ENCODE data around the gene ACSF3.

ACSF3 gene

DNA sequence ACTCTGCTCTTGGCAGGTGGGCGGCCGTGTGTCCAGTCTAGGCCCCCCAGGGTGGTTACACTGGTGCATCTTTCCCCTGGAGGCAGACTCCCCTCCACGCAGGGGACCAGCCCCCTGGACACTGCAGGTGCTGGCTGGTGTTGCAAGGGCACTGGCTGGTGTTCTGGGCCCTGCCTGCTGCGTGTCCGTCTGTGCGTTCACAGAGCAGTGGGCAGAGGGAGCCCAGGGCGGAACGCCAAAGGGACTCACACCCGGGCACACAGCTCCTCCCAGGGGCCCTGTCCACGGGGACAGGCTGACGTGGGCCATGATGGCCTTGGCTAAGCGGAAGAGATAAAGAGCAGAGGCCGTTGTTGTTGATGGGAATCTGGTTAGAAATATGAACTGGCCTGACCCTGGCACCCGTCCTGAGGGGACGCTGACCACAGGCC, 27.3 kb downstream of the ACSF3 start:
- Histone ChIP-seq H2BK5ac (ENCODE audit: low read depth, low read length, poor library complexity) (no peak overlapping the region), H3K9ac (ENCODE audit: low read length) (no peak overlapping the region), H2AK5ac (ENCODE audit: low read length) (no peak overlapping the region), H3K36me3 (ENCODE audit: control insufficient read depth in 1 of 2, insufficient read depth in 2 of 2, low read length in 2 of 2) (peaks cover 49 to 71% of the 10 kb centered on the region in 2 experiments), H3K23ac (ENCODE audit: low read length) (no peak overlapping the region), H3K4me2 (ENCODE audit: low read length) (no peak overlapping the region), H3K4ac (ENCODE audit: low read depth, low read length) (no peak overlapping the region), H3K27me3 (ENCODE audit: insufficient read depth, low read length) (no peaks in the 10 kb centered on the region), H3K4me3 (ENCODE audit: low read depth, low read length) (no peak overlapping the region), H3K9me3 (ENCODE audit: insufficient read depth, low read depth, low read length) (peaks cover 7% of the 10 kb centered on the region), H3K18ac (ENCODE audit: low read length) (no peak overlapping the region), H4K12ac (ENCODE audit: low read depth, low read length) (no peak overlapping the region), H4K8ac (ENCODE audit: low read depth, low read length) (no peak overlapping the region), H4K91ac (ENCODE audit: low read depth, low read length) (no peak overlapping the region), H3K27ac (ENCODE audit: low read depth, low read length) (no peak overlapping the region), H3K4me1 (ENCODE audit: control insufficient read depth in 1 of 2, insufficient read depth in 2 of 2, low read length in 2 of 2) (no peaks in the 10 kb centered on the region), H2BK120ac (ENCODE audit: insufficient read depth, low read length, poor library complexity) (no peak overlapping the region), H3K14ac (ENCODE audit: low read length) (no peak overlapping the region), H2BK12ac (ENCODE audit: low read length) (no peak overlapping the region), H2AFZ (ENCODE audit: insufficient read depth, low read length, poor library complexity) (no peak overlapping the region), H3K79me2 (ENCODE audit: control insufficient read depth, insufficient read depth, low read length, poor library complexity) (no peaks in the 10 kb centered on the region), H3K79me1 (ENCODE audit: low read length) (no peaks in the 10 kb centered on the region)
- no peak for DNase-seq
- no CpG with 5 or more reads among the region's 15 CpGs for WGBS (ENCODE audit: extremely low coverage, insufficient coverage, insufficient read length)

- no peak overlapping the region for H3K27ac ChIP-seq (ENCODE audit: low read depth, low read length)
- no peak overlapping the region for H2BK120ac ChIP-seq (ENCODE audit: insufficient read depth, low read length, poor library complexity)
- H3K23ac ChIP-seq (ENCODE audit: low read length) = no peak overlapping the region
- no peaks in the 10 kb centered on the region for H3K4me1 ChIP-seq (ENCODE audit: control insufficient read depth in 1 of 2, insufficient read depth in 2 of 2, low read length in 2 of 2)
- H4K91ac ChIP-seq (ENCODE audit: low read depth, low read length) = no peak overlapping the region
- no peak overlapping the region for H2BK5ac ChIP-seq (ENCODE audit: low read depth, low read length, poor library complexity)
- DNase-seq = no peak
- no peaks in the 10 kb centered on the region for H3K27me3 ChIP-seq (ENCODE audit: insufficient read depth, low read length)
- peaks cover 49 to 62% of the 10 kb centered on the region in 2 experiments for H3K36me3 ChIP-seq (ENCODE audit: control insufficient read depth in 1 of 2, insufficient read depth in 2 of 2, low read length in 2 of 2)
- peaks cover 7% of the 10 kb centered on the region for H3K9me3 ChIP-seq (ENCODE audit: insufficient read depth, low read depth, low read length)
- H3K79me1 ChIP-seq (ENCODE audit: low read length) = no peaks in the 10 kb centered on the region
- no peak overlapping the region for H2BK12ac ChIP-seq (ENCODE audit: low read length)
- H3K4me2 ChIP-seq (ENCODE audit: low read length) = no peak overlapping the region
- WGBS (ENCODE audit: extremely low coverage, insufficient coverage, insufficient read length) = no CpG with 5 or more reads among the region's 24 CpGs
- no peak overlapping the region for H2AK5ac ChIP-seq (ENCODE audit: low read length)
- H3K4me3 ChIP-seq (ENCODE audit: low read depth, low read length) = no peak overlapping the region
- no peaks in the 10 kb centered on the region for H3K79me2 ChIP-seq (ENCODE audit: control insufficient read depth, insufficient read depth, low read length, poor library complexity)
- H3K18ac ChIP-seq (ENCODE audit: low read length) = no peak overlapping the region
- no peak overlapping the region for H4K12ac ChIP-seq (ENCODE audit: low read depth, low read length)
- no peak overlapping the region for H4K8ac ChIP-seq (ENCODE audit: low read depth, low read length)
- no peak overlapping the region for H2AFZ ChIP-seq (ENCODE audit: insufficient read depth, low read length, poor library complexity)
- H3K4ac ChIP-seq (ENCODE audit: low read depth, low read length) = no peak overlapping the region
- H3K9ac ChIP-seq (ENCODE audit: low read length) = no peak overlapping the region
- H3K14ac ChIP-seq (ENCODE audit: low read length) = no peak overlapping the region
Measured at GRCh38 chr16:89121691-89122321, 28.2 kb downstream of the ACSF3 start.

DNA sequence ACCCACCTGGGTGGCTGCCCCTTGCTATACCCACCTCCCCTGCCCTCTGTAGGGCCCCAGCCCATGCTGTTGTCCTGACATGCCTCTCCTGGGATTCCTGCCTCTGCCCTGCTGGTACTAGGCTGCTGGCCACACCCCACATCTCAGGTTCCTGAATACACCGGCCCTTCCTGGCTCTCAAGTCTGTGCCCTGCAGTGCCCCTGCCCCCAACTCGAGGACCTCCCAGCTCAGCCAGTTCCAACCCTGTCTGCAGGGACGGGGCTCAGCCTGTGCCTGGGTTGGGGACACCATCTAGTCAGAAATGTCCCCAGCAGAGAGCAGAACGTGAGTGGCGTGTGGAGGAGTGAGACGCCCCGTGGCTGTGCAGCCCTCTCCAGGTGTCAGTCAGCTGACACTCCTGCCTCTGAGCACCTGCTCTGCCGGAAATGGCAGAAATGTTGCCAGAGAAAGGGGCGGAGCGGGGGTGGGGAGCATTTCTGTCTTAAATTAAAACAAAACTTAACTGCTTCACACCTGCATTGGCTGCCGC, 28.7 kb downstream of the ACSF3 start:
- Histone ChIP-seq H3K9me3 (ENCODE audit: insufficient read depth, low read depth, low read length) (peaks cover 7% of the 10 kb centered on the region), H3K79me2 (ENCODE audit: control insufficient read depth, insufficient read depth, low read length, poor library complexity) (no peaks in the 10 kb centered on the region), H3K18ac (ENCODE audit: low read length) (no peak overlapping the region), H3K4me3 (ENCODE audit: low read depth, low read length) (no peak overlapping the region), H4K12ac (ENCODE audit: low read depth, low read length) (no peak overlapping the region), H3K4me1 (ENCODE audit: control insufficient read depth in 1 of 2, insufficient read depth in 2 of 2, low read length in 2 of 2) (no peaks in the 10 kb centered on the region), H3K14ac (ENCODE audit: low read length) (no peak overlapping the region), H2AFZ (ENCODE audit: insufficient read depth, low read length, poor library complexity) (no peak overlapping the region), H4K8ac (ENCODE audit: low read depth, low read length) (no peak overlapping the region), H2AK5ac (ENCODE audit: low read length) (no peak overlapping the region), H4K91ac (ENCODE audit: low read depth, low read length) (no peak overlapping the region), H3K27me3 (ENCODE audit: insufficient read depth, low read length) (no peaks in the 10 kb centered on the region), H2BK120ac (ENCODE audit: insufficient read depth, low read length, poor library complexity) (no peak overlapping the region), H3K79me1 (ENCODE audit: low read length) (no peaks in the 10 kb centered on the region), H3K9ac (ENCODE audit: low read length) (no peak overlapping the region), H3K36me3 (ENCODE audit: control insufficient read depth in 1 of 2, insufficient read depth in 2 of 2, low read length in 2 of 2) (peaks cover 43 to 57% of the 10 kb centered on the region in 2 experiments), H3K27ac (ENCODE audit: low read depth, low read length) (no peak overlapping the region), H2BK5ac (ENCODE audit: low read depth, low read length, poor library complexity) (no peak overlapping the region), H3K23ac (ENCODE audit: low read length) (no peak overlapping the region), H2BK12ac (ENCODE audit: low read length) (no peak overlapping the region), H3K4ac (ENCODE audit: low read depth, low read length) (no peak overlapping the region), H3K4me2 (ENCODE audit: low read length) (peak overlapping the region; percentile 4)
- WGBS (ENCODE audit: extremely low coverage, insufficient coverage, insufficient read length) = no CpG with 5 or more reads among the region's 11 CpGs
- no peak for DNase-seq

- no peak overlapping the region for H3K9ac ChIP-seq (ENCODE audit: low read length)
- H3K27me3 ChIP-seq (ENCODE audit: insufficient read depth, low read length) = no peaks in the 10 kb centered on the region
- WGBS (ENCODE audit: extremely low coverage, insufficient coverage, insufficient read length) = no CpG with 5 or more reads among the region's 25 CpGs
Measured at GRCh38 chr16:89123001-89123830, 29.6 kb downstream of the ACSF3 start.

More at GRCh38 chr16:89123001-89123830, 29.6 kb downstream of the ACSF3 start:
- Histone ChIP-seq H3K9me3 (ENCODE audit: insufficient read depth, low read depth, low read length) (peaks cover 7% of the 10 kb centered on the region), H3K23ac (ENCODE audit: low read length) (no peak overlapping the region), H3K27ac (ENCODE audit: low read depth, low read length) (no peak overlapping the region), H3K4me3 (ENCODE audit: low read depth, low read length) (no peak overlapping the region), H3K4me2 (ENCODE audit: low read length) (no peak overlapping the region), H3K36me3 (ENCODE audit: control insufficient read depth in 1 of 2, insufficient read depth in 2 of 2, low read length in 2 of 2) (peaks cover 36 to 50% of the 10 kb centered on the region in 2 experiments), H3K18ac (ENCODE audit: low read length) (no peak overlapping the region), H3K4ac (ENCODE audit: low read depth, low read length) (no peak overlapping the region), H2BK120ac (ENCODE audit: insufficient read depth, low read length, poor library complexity) (no peak overlapping the region), H4K91ac (ENCODE audit: low read depth, low read length) (no peak overlapping the region), H2BK12ac (ENCODE audit: low read length) (no peak overlapping the region), H2AK5ac (ENCODE audit: low read length) (no peak overlapping the region), H3K79me1 (ENCODE audit: low read length) (no peaks in the 10 kb centered on the region), H4K8ac (ENCODE audit: low read depth, low read length) (no peak overlapping the region), H2AFZ (ENCODE audit: insufficient read depth, low read length, poor library complexity) (no peak overlapping the region), H3K4me1 (ENCODE audit: control insufficient read depth in 1 of 2, insufficient read depth in 2 of 2, low read length in 2 of 2) (no peaks in the 10 kb centered on the region), H2BK5ac (ENCODE audit: low read depth, low read length, poor library complexity) (no peak overlapping the region), H3K79me2 (ENCODE audit: control insufficient read depth, insufficient read depth, low read length, poor library complexity) (no peaks in the 10 kb centered on the region), H3K14ac (ENCODE audit: low read length) (no peak overlapping the region), H4K12ac (ENCODE audit: low read depth, low read length) (no peak overlapping the region)
- DNase-seq = no peak
